DMS53 treated with DMSO at 0.1 percent for 48 hours (cell line): ENCODE measurements around the gene SCMH1.
A peak's percentile ranks its signal among the peaks of the same experiment; 100 is the strongest.

Experiments
- DNase-seq: peaks from one replicate; lab custom pipeline; 2025; ENCODE audit not compliant: unreplicated experiment; lab: John Stamatoyannopoulos, UW

Gene SCMH1

GRCh38 chr1:41241749-41242341 is at the start of gene SCMH1:
TSS of gene SCMH1 (minus strand) at chr1:41242306. CDS start at chr1:41186133, 56,173 bp downstream.
- DNase-seq = peak; percentile 32

GRCh38 chr1:41291195-41291594 is 49.1 kb upstream of the SCMH1 start:
- DNase-seq = no peak

GRCh38 chr1:41289196-41289595 is 47.1 kb upstream of the SCMH1 start:
- no peak for DNase-seq

GRCh38 chr1:41286992-41287391 is 44.9 kb upstream of the SCMH1 start:
- DNase-seq = no peak

- DNase-seq = no peak
Measured at GRCh38 chr1:41286486-41286885, 44.4 kb upstream of the SCMH1 start.

- DNase-seq = no peak
Measured at GRCh38 chr1:41285818-41286217, 43.7 kb upstream of the SCMH1 start.

GRCh38 chr1:41284121-41284520 is 42.0 kb upstream of the SCMH1 start:
- no peak for DNase-seq

GRCh38 chr1:41282679-41283317 is 40.7 kb upstream of the SCMH1 start:
- no peak for DNase-seq

GRCh38 chr1:41281334-41281733 is 39.2 kb upstream of the SCMH1 start:
- no peak for DNase-seq

- no peak for DNase-seq
Measured at GRCh38 chr1:41280202-41281032, 38.3 kb upstream of the SCMH1 start.

GRCh38 chr1:41278076-41278475 is 36.0 kb upstream of the SCMH1 start:
- no peak for DNase-seq

GRCh38 chr1:41277371-41277975 is 35.4 kb upstream of the SCMH1 start:
- no peak for DNase-seq

- no peak for DNase-seq
Measured at GRCh38 chr1:41275831-41276230, 33.7 kb upstream of the SCMH1 start.

GRCh38 chr1:41274752-41275545 is 32.8 kb upstream of the SCMH1 start:
- no peak for DNase-seq

GRCh38 chr1:41272601-41273000 is 30.5 kb upstream of the SCMH1 start:
- no peak for DNase-seq

GRCh38 chr1:41268154-41268770 is 26.2 kb upstream of the SCMH1 start:
- DNase-seq = peak; percentile 81

- DNase-seq = no peak
Measured at GRCh38 chr1:41261926-41262618, 20.0 kb upstream of the SCMH1 start.

- DNase-seq = no peak
Measured at GRCh38 chr1:41260768-41261167, 18.7 kb upstream of the SCMH1 start.

- no peak for DNase-seq
Measured at GRCh38 chr1:41259221-41259620, 17.1 kb upstream of the SCMH1 start.

- DNase-seq = no peak
Measured at GRCh38 chr1:41255978-41256377, 13.9 kb upstream of the SCMH1 start.
